Transverse colon (tissue), 4 donors: ENCODE results near the gene CMTM7. TPM values are rescaled to one million over a fixed set of nuclear protein-coding genes. Genes with fewer than 3 reads are reported as not detected.
A peak's percentile ranks its signal among the peaks of the same experiment; 100 is the strongest.

Experiments used
- DNase-seq: peaks from one replicate; pipeline ENCODE4 v3.0.0-alpha.2; 2019
- H3K27ac ChIP-seq, 4 donors: fragments of 200-600 bp; sonication (generic); 2 replicates each; pipeline ENCODE4 v1.5.1; 2016 to 2018; ENCODE audit warnings: inconsistent platforms in 4 of 4
- H3K27me3 ChIP-seq: fragments of 200-600 bp; sonication (generic); 2 replicates; pipeline ENCODE4 v1.5.1; 2017; ENCODE audit warnings: inconsistent platforms
- H3K36me3 ChIP-seq, 4 donors: fragments of 200-600 bp; sonication (generic); 2 replicates each; pipeline ENCODE4 v1.5.1; 2017 to 2019; ENCODE audit warnings: inconsistent platforms in 4 of 4
- H3K4me1 ChIP-seq, 4 donors: fragments of 200-600 bp; sonication (generic); 2 replicates each; pipeline ENCODE4 v1.5.1; 2017 to 2020; ENCODE audit warnings: inconsistent platforms in 4 of 4
- H3K4me3 ChIP-seq, 4 donors: fragments of 200-600 bp; sonication (generic); 1 replicate in 1 of 4; 2 replicates in 3 of 4; pipeline versions ENCODE4 v1.5.1 to v1.6.1; 2017 to 2019; ENCODE audit warnings: inconsistent platforms in 4 of 4
- H3K9me3 ChIP-seq, 2 donors: fragments of 200-600 bp; sonication (generic); 2 replicates each; pipeline ENCODE4 v1.5.1; 2017 to 2019; ENCODE audit warnings: inconsistent platforms in 2 of 2
- CTCF ChIP-seq, 5 experiments: fragments of 200-600 bp in 3 of 5; fragments of 450-650 bp in 2 of 5; sonication (generic) in 3 of 5; IDR thresholded peaks; 1 replicate in 2 of 5; 2 replicates in 3 of 5; pipeline ENCODE4 v1.5.1; 2016 to 2017; ENCODE audit warnings: antibody characterized with exemption in 5 of 5, inconsistent platforms in 3 of 5, mild to moderate bottlenecking in 2 of 5, moderate library complexity in 1 of 5
- EP300 ChIP-seq: sonication (generic); formaldehyde crosslinking; IDR thresholded peaks from one replicate; pipeline ENCODE4 v1.6.1; 2017; ENCODE audit warnings: antibody characterized with exemption, low read depth
- POLR2A ChIP-seq: fragments of 450-650 bp; IDR thresholded peaks from one replicate; pipeline ENCODE4 v1.6.1; 2016; ENCODE audit warnings: antibody characterized with exemption, mild to moderate bottlenecking, moderate library complexity
- POLR2AphosphoS5 ChIP-seq, 3 donors: sonication (generic); formaldehyde crosslinking; IDR thresholded peaks; one replicate each; pipeline ENCODE4 v1.6.1; 2016; ENCODE audit warnings: antibody characterized with exemption in 3 of 3
- WGBS, 2 donors: methylation state at CpG; one replicate each; pipeline ENCODE4 v1.1.5; 2018; ENCODE audit warnings: low coverage in 1 of 2; 5-methylcytosine and 5-hydroxymethylcytosine counted together
- in situ Hi-C, 4 donors: fragments of 200-750 bp; cut with MboI; loops; one replicate each; pipeline versions ENCODE4 v1.15.0 to v1.15.1; 2017; ENCODE audit warnings: low sequenced_read_pairs in 3 of 4, low pct_ligation_motif_present in 1 of 4, low pct_unique_long_range_greater_than_20kb in 1 of 4
- intact Hi-C: fragments of 100-400 bp; cut with DNase I; formaldehyde crosslinking; loops from one replicate; pipeline ENCODE4 v1.15.1; 2023; ENCODE audit warnings: low total_unique reads
- total RNA-seq, 4 donors: library from RNA; depleted of rRNA; stranded (reverse); fragments of >200 nt; gene quantifications; one replicate each; pipeline ENCODE4 v1.1.0, GENCODE V29; 2016

CMTM7 gene
- total RNA-seq, 4 donors from 2014 or later, result 3.4 to 16.0 (median 7.1) TPM

DNA sequence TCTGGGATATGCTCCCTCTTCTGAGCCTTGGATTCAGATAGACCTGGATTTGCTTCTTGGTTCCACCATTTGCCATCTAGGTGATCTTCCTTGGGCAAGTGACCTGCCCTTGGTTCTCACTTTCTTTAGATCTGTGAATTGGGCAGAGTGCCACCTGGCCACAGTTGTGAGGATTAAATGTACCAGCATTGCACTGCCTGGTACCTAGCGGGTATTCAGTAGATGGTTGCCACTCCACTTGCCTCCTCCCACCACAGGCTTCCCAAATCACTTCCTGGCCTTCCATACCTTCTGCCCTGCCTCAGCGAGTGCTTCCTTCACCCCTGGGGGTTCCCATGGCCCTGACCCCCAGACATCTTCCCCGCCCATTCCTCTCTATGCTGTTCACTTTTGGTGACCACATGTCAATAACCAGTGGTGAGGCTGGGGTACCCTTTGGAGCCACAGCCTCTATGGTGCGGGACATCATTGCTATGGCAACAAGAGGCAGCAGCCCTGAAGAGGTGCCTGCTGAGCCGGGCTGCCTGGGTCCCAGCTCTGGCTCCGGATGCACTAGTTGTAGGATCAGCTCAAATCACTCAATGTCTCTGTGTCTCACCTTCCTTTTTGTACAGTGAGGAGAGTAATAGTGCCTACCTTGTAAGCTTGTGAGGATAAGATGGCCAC is 40.5 kb downstream of the CMTM7 start:
- intact Hi-C loops, result no loop called here
- Histone ChIP-seq H3K4me1 (peaks cover 0 to 9% (median 0%) of the 10 kb centered on the region in 4 donors), H3K4me3 (no peak overlapping the region), H3K27ac (peak overlapping the region in 3 of 4 donors; percentile 23 to 67 (median 48)), H3K36me3 (no peaks in the 10 kb centered on the region), H3K9me3 (no peaks in the 10 kb centered on the region), H3K27me3 (no peaks in the 10 kb centered on the region)
- WGBS, 2 donors, result 94 to 100% methylated on average over 4 to 6 of the region's 6 CpGs
- in situ Hi-C loops, result no loop called here
- no peak for DNase-seq
- TF ChIP-seq POLR2A (no peak), POLR2AphosphoS5 (IDR thresholded peaks at IDR 0.05) (no peak), EP300 (no peak), CTCF (IDR thresholded peaks at IDR 0.05) (no peak)

- DNase-seq, result no peak
- H3K4me3 ChIP-seq, result no peak overlapping the region
- no peaks in the 10 kb centered on the region for H3K27me3 ChIP-seq
- TF ChIP-seq POLR2AphosphoS5 (IDR thresholded peaks at IDR 0.05) (peak in 1 of 3 donors; percentile 13), CTCF (IDR thresholded peaks at IDR 0.05) (no peak)
- peak overlapping the region; percentile 23 to 67 (median 37) for H3K27ac ChIP-seq
- in situ Hi-C loops (no loop called here), intact Hi-C loops (no loop called here)
- WGBS, 2 donors, result 83 to 84% methylated on average over 6 to 12 of the region's 12 CpGs
- H3K36me3 ChIP-seq, result no peaks in the 10 kb centered on the region
- H3K9me3 ChIP-seq, result no peaks in the 10 kb centered on the region
- H3K4me1 ChIP-seq, result peaks cover 0 to 9% (median 0%) of the 10 kb centered on the region in 4 donors
Observed at GRCh38 chr3:32432711-32433530, 41.3 kb downstream of the CMTM7 start.

DNA sequence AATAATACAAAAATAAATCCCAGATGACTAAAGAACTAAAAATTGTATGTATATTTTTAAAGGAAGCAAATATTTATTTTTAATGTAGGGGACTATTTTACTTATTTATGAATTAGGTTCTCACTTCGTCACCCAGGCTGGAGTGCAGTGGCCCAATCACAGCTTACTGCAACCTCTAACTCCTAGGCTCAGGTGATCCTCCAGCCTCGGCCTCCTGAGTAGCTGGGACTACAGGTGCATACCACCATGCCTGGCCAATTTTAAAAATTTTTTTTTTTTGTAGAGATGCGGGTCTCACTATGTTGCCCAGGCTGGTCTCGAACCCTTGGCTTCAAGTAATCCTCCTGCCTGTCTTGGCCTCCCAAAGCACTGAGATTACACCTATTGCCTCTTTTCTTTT is 42.6 kb downstream of the CMTM7 start:
- no peaks in the 10 kb centered on the region for H3K9me3 ChIP-seq
- in situ Hi-C loops, result no loop called here
- 95 to 100% methylated on average over 4 of the region's 4 CpGs for WGBS, 2 donors

More for the DNA sequence above, 42.6 kb downstream of the CMTM7 start:
- intact Hi-C loops, result no loop called here
- H3K4me3 ChIP-seq, result no peak overlapping the region
- H3K36me3 ChIP-seq, result no peaks in the 10 kb centered on the region
- no peaks in the 10 kb centered on the region for H3K27me3 ChIP-seq
- TF ChIP-seq POLR2AphosphoS5 (IDR thresholded peaks at IDR 0.05) (no peak), POLR2A (no peak), EP300 (no peak), CTCF (IDR thresholded peaks at IDR 0.05) (no peak)
- no peak overlapping the region for H3K27ac ChIP-seq
- DNase-seq, result no peak
- peaks cover 0 to 6% (median 0%) of the 10 kb centered on the region in 4 donors for H3K4me1 ChIP-seq
